Right lobe of liver (tissue), 4 donors: ENCODE data around the gene MEAK7.

ENCODE experiments used
- POLR2A ChIP-seq: fragments of 450-650 bp; IDR thresholded peaks from one replicate; pipeline ENCODE4 v1.6.1; 2017; ENCODE audit warnings: antibody characterized with exemption, mild to moderate bottlenecking
- TF ChIP-seq, protein P1 (sequence below), 4 donors: fragments of 200-600 bp in 3 of 4; fragments of 450-650 bp in 1 of 4; IDR thresholded peaks; one replicate each; pipeline versions ENCODE4 v1.5.1 to v1.8.0; 2016 to 2022; ENCODE audit warnings: antibody characterized with exemption in 4 of 4, mild to moderate bottlenecking in 2 of 4
- donor health status: DM: no; HTN: no; CAD: no.
- donor health status: DM: no; HTN: no; CAD: no.
- donor health status: DM: no; HTN: yes; CAD: no.

DNA sequence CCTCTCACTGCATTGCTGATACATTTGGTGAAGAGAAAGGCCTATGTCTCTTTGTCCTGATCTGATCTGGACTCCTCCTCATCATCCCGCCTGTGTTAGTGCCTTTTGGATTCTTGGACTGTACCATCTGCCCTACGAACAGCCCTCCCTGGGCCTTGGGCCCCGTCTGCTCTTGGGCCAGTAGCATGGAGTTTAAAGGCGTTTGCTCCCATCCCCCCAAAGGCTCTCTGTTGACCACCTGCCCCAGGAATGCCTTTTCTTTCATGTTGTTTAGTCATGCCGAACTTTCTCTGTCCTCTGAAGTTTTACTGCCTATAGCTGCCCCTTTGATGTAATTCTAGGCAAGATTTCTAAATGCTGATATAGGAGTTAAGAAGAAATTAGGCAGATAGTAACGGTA lies 30.9 kb upstream of the MEAK7 start:
- no peak for TF ChIP-seq POLR2A
- TF ChIP-seq, protein P1, sequence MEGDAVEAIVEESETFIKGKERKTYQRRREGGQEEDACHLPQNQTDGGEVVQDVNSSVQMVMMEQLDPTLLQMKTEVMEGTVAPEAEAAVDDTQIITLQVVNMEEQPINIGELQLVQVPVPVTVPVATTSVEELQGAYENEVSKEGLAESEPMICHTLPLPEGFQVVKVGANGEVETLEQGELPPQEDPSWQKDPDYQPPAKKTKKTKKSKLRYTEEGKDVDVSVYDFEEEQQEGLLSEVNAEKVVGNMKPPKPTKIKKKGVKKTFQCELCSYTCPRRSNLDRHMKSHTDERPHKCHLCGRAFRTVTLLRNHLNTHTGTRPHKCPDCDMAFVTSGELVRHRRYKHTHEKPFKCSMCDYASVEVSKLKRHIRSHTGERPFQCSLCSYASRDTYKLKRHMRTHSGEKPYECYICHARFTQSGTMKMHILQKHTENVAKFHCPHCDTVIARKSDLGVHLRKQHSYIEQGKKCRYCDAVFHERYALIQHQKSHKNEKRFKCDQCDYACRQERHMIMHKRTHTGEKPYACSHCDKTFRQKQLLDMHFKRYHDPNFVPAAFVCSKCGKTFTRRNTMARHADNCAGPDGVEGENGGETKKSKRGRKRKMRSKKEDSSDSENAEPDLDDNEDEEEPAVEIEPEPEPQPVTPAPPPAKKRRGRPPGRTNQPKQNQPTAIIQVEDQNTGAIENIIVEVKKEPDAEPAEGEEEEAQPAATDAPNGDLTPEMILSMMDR (IDR thresholded peaks at IDR 0.05), result no peak
